H7 (cell line): Measurements from ENCODE around the gene CCHCR1. TPM values are rescaled to one million over a fixed set of nuclear protein-coding genes. Genes with fewer than 3 reads are reported as not detected.

Experiments
- DNase-seq: peaks from one replicate; pipeline ENCODE4 v3.0.0; 2012
- H3K27me3 ChIP-seq: 2 replicates; pipeline ENCODE4 v1.6.0; 2011; ENCODE audit warnings: mild to moderate bottlenecking, low read length; ENCODE audit not compliant: control insufficient read depth, insufficient read depth
- H3K36me3 ChIP-seq: replicated peaks from 2 replicates; pipeline ENCODE4 v1.5.1; 2011; ENCODE audit warnings: low read length; ENCODE audit not compliant: control insufficient read depth, insufficient read depth
- H3K4me3 ChIP-seq: 2 replicates; pipeline ENCODE4 v1.5.1; 2011; ENCODE audit warnings: low read depth, mild to moderate bottlenecking, control low read depth, low read length, moderate library complexity; ENCODE audit not compliant: insufficient read depth
- total RNA-seq: library from RNA; depleted of rRNA; stranded (reverse); fragments of >200 nt; shearing (Covaris generic); gene quantifications from 2 replicates; pipeline ENCODE4 v1.2.3, GENCODE V29; 2014

CCHCR1 gene
- total RNA-seq, 1 experiment from 2014 or later = 54.0 TPM

- DNase-seq = peak; percentile 89
Measured at GRCh38 chr6:31158863-31159855, 1.6 kb upstream of the CCHCR1 start.

GRCh38 chr6:31158140-31158862, 699 bp upstream of the CCHCR1 start, which contains the start of gene TCF19:
Gene TCF19 (plus strand): TSS chr6:31158589. CDS start chr6:31159470, 881 bp downstream.
- DNase-seq = peak; percentile 99

More at GRCh38 chr6:31158863-31159855, 1.6 kb upstream of the CCHCR1 start:
- peaks cover 24% of the 10 kb centered on the region for H3K36me3 ChIP-seq
- no peaks in the 10 kb centered on the region for H3K27me3 ChIP-seq
- H3K4me3 ChIP-seq = peak overlapping the region; percentile 72

DNA sequence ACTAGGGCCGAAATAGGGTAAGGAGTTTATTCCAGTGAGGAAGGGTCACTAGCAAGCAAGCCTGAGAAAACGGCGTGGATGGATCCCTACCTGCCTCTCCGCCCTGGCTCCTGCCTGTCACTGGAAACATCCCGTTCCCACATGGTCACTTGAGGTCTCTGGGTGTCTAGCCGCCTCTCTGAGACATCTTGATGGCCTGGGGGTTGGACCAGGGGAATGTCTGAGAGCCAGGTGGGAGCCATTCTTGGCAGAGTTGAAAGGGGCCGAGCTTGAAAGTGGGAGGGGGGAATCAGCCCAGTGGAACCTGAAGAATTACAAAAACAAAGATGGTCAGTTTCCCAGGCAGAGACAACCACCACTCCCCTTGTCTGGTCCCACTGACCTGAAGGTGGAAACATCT, 961 bp downstream of the CCHCR1 start:
- DNase-seq = no peak
- Histone ChIP-seq H3K36me3 (peaks cover 15% of the 10 kb centered on the region), H3K4me3 (no peak overlapping the region), H3K27me3 (no peaks in the 10 kb centered on the region)

More at GRCh38 chr6:31158140-31158862, 699 bp upstream of the CCHCR1 start, which contains the start of gene TCF19:
- Histone ChIP-seq H3K4me3 (peak within 1 kb of the TSS; percentile 72), H3K27me3 (no peaks in the 10 kb centered on the region), H3K36me3 (peaks cover 19% of the 10 kb centered on the region)

DNA sequence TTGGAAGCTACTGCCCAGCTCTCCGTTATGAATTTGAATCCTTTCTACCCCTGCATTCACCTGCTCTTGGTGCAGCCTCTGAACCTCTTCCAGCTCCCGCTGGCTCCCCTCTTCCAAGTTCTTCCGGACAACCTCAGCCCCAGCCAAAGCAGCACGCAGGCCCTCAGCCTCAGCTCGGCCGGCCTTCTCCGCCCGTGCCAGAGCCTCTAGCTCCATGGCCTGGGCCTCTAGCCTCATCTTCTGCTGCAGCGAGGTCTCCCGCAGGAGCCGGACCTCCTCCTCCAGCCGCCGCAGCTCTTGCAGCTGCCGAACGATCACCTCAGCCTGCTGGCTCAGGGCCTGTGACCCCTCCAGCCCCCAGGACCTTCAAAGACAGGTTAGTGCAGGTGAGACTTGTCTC, 3.2 kb downstream of the CCHCR1 start:
- Histone ChIP-seq H3K4me3 (no peak overlapping the region), H3K36me3 (peaks cover 24% of the 10 kb centered on the region), H3K27me3 (no peaks in the 10 kb centered on the region)
- no peak for DNase-seq

- H3K4me3 ChIP-seq = no peak overlapping the region
- no peaks in the 10 kb centered on the region for H3K27me3 ChIP-seq
- H3K36me3 ChIP-seq = peaks cover 30% of the 10 kb centered on the region
- no peak for DNase-seq
Measured at GRCh38 chr6:31152781-31153180, 4.8 kb downstream of the CCHCR1 start.

- H3K4me3 ChIP-seq = no peak overlapping the region
- no peaks in the 10 kb centered on the region for H3K27me3 ChIP-seq
- no peak for DNase-seq
- H3K36me3 ChIP-seq = peaks cover 27% of the 10 kb centered on the region
Measured at GRCh38 chr6:31149827-31150447, 7.7 kb downstream of the CCHCR1 start.

DNA sequence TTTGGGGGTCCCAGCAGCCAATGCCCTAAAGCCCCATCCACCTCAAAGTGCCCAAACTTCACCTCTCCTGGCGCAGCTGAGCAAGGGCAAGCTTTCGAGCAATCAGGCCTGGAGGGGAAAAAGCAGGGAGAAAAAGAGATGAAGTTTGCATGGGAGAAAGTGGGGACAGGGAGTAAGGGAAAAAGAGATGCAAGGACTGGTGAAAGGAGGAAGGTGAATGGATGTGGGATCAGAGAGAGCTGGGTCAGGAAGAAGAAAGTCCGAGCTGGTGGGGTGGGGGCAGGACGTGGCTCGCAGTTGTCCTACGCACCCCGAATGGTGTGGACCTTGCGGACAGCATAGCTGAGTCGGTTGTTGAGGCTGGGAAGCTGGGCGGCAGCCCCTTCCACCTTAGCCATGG, 12.2 kb downstream of the CCHCR1 start:
- no peak for DNase-seq
- Histone ChIP-seq H3K27me3 (no peaks in the 10 kb centered on the region), H3K36me3 (peaks cover 30% of the 10 kb centered on the region), H3K4me3 (no peak overlapping the region)

DNA sequence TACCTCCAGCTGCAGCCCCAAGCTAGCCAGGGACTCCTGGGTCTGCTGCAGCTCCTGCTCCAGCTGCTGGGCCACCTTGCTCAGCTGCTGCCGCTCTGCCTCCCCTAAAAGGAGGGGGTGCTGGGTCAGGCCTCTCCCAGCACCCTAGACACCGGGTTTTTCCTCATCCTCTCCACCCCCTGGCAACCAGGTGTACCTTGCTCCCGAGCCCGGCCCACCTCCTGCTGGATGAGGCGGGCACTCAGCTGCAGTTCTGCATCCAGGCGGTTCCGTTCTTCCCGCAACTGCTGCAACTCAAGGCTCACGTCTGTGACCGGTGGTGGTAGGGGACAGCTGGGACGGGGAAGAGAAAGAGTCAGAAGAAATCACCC, 12.6 kb downstream of the CCHCR1 start:
- Histone ChIP-seq H3K4me3 (no peak overlapping the region), H3K36me3 (peaks cover 27% of the 10 kb centered on the region), H3K27me3 (no peaks in the 10 kb centered on the region)
- DNase-seq = no peak

- no peaks in the 10 kb centered on the region for H3K27me3 ChIP-seq
- no peak for DNase-seq
- no peak overlapping the region for H3K4me3 ChIP-seq
- peaks cover 25% of the 10 kb centered on the region for H3K36me3 ChIP-seq
Measured at GRCh38 chr6:31144296-31144969, 13.2 kb downstream of the CCHCR1 start.

- DNase-seq = peak; percentile 94
Measured at GRCh38 chr6:31143148-31143547, 14.5 kb downstream of the CCHCR1 start.

DNA sequence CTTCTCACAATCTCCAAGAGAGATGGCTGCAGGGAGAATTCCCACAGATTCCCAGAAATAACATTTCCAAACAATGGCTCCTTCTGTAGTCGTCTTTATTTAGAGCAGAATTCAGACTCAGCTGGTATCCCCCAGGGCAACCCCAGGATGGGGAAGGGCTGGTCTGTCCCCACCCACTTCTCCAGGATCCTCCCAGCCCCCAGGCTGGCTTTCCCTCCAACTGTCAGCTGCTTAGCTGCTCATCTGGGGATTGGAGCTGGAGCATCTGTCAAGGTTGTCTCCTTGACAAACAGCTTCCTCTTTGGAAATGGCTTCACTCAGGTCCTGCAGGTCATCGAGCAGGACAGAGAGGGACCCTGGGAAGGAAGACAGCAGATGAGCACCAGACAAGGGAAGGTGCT, 15.2 kb downstream of the CCHCR1 start:
- no peak for DNase-seq
- Histone ChIP-seq H3K4me3 (no peak overlapping the region), H3K27me3 (no peaks in the 10 kb centered on the region), H3K36me3 (peaks cover 18% of the 10 kb centered on the region)

More at GRCh38 chr6:31143148-31143547, 14.5 kb downstream of the CCHCR1 start:
- Histone ChIP-seq H3K36me3 (peaks cover 20% of the 10 kb centered on the region), H3K4me3 (no peak overlapping the region), H3K27me3 (no peaks in the 10 kb centered on the region)

- Histone ChIP-seq H3K27me3 (no peaks in the 10 kb centered on the region), H3K36me3 (peaks cover 18% of the 10 kb centered on the region), H3K4me3 (no peak overlapping the region)
- no peak for DNase-seq
Measured at GRCh38 chr6:31140643-31141042, 17.0 kb downstream of the CCHCR1 start.

DNA sequence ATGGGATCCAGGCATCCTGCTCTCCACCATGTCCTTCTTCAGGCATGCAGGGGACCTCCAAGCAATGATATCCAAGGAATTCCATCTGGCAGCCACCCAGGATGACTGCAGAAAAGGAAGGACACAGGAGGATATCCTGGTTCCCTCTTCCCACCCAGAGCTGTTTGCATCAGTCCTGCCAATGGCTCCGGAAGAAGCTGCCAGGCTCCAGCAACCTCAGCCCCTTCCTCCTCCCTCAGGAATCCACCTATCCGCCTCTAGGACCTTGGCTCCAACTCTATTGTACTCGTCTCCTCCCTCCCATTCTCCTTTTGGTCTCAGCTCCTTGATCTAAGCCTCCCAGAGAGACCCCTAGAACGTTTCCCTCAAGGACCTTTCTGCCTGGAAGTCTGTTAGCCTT, 18.0 kb downstream of the CCHCR1 start:
- Histone ChIP-seq H3K27me3 (no peaks in the 10 kb centered on the region), H3K4me3 (no peak overlapping the region), H3K36me3 (peaks cover 10% of the 10 kb centered on the region)
- peak; percentile 87 for DNase-seq

- H3K36me3 ChIP-seq = peaks cover 8% of the 10 kb centered on the region
- DNase-seq = no peak
- H3K27me3 ChIP-seq = no peaks in the 10 kb centered on the region
- H3K4me3 ChIP-seq = no peak within 1 kb of the TSS
Measured at GRCh38 chr6:31138982-31139381, 18.6 kb downstream of the CCHCR1 start, which contains the start of gene PSORS1C2. Gene PSORS1C2 (minus strand): TSS chr6:31139066. CDS start chr6:31139026, 40 bp downstream.
